H1 (cell line): ENCODE data around the gene IST1. TPM values are rescaled to one million over a fixed set of nuclear protein-coding genes. Genes with fewer than 3 reads are reported as not detected.

Experiments used
- CTCF ChIA-PET: fragments of 300-600 bp; sonication (Branson Sonifier 250); formaldehyde crosslinking; loops from one replicate; lab custom pipeline; 2021; ENCODE audit not compliant: partially characterized antibody; lab: Charles Lee
- POLR2A ChIA-PET: fragments of 300-600 bp; sonication (Branson Sonifier 250); formaldehyde crosslinking; loops from one replicate; lab custom pipeline; 2021; ENCODE audit warnings: inconsistent platforms; ENCODE audit not compliant: partially characterized antibody; lab: Charles Lee
- DNase-seq, 2 experiments: peaks; one replicate each; pipeline versions ENCODE4 v3.0.0 to v3.0.0-alpha.2; 2010 to 2022; ENCODE audit warnings: low spot score in 2 of 2, low read depth in 1 of 2, mixed read lengths in 1 of 2
- FAIRE-seq: peaks from 2 replicates; lab custom pipeline; 2011; peaks lifted over from hg19 to GRCh38; lab: Jason Lieb, UNC
- H2AFZ ChIP-seq: 2 replicates; pipeline ENCODE4 v1.8.1; 2012; ENCODE audit warnings: low read length, inconsistent platforms
- H2AK5ac ChIP-seq: 2 replicates; pipeline ENCODE4 v1.6.1; 2013; ENCODE audit warnings: low read depth, low read length
- H2BK120ac ChIP-seq: replicated peaks from 2 replicates; pipeline ENCODE3; 2013; ENCODE audit warnings: low read depth, low read length, inconsistent platforms
- H2BK12ac ChIP-seq: 2 replicates; pipeline ENCODE4 v1.6.1; 2013; ENCODE audit warnings: low read depth, low read length
- H2BK15ac ChIP-seq: 2 replicates; pipeline ENCODE4 v1.6.1; 2013; ENCODE audit warnings: low read length
- H2BK20ac ChIP-seq: 2 replicates; pipeline ENCODE4 v1.6.1; 2013; ENCODE audit warnings: low read length
- H2BK5ac ChIP-seq: 2 replicates; pipeline ENCODE4 v1.6.1; 2013; ENCODE audit warnings: low read depth, low read length
- H3K14ac ChIP-seq: 2 replicates; pipeline ENCODE4 v1.6.1; 2013; ENCODE audit warnings: inconsistent platforms; ENCODE audit not compliant: insufficient read length
- H3K18ac ChIP-seq: 2 replicates; pipeline ENCODE4 v1.6.1; 2013; ENCODE audit warnings: low read length; ENCODE audit errors: extremely low read depth
- H3K23ac ChIP-seq: 2 replicates; pipeline ENCODE4 v1.6.1; 2013; ENCODE audit warnings: inconsistent platforms; ENCODE audit not compliant: insufficient read length
- H3K23me2 ChIP-seq: 2 replicates; pipeline ENCODE4 v1.6.1; 2013; ENCODE audit warnings: low read depth, low read length
- H3K27ac ChIP-seq: 2 replicates; pipeline ENCODE4 v1.6.1; 2011; ENCODE audit warnings: low read depth, low read length, inconsistent platforms
- H3K27me3 ChIP-seq, 4 experiments: replicated peaks in 1 of 4; 1 replicate in 1 of 4; 2 replicates in 3 of 4; pipeline versions ENCODE4 v1.6.1 to v1.8.1; 2011 to 2013; ENCODE audit warnings: low read length in 3 of 4, mild to moderate bottlenecking in 3 of 4, inconsistent platforms in 2 of 4, mixed read lengths in 2 of 4, moderate library complexity in 1 of 4; ENCODE audit not compliant: control insufficient read depth in 3 of 4, insufficient read depth in 3 of 4; ENCODE audit errors: extremely low read depth in 1 of 4
- H3K36me3 ChIP-seq, 4 experiments: 2 replicates each; pipeline versions ENCODE4 v1.6.1 to v1.8.1; 2011 to 2013; ENCODE audit warnings: mild to moderate bottlenecking in 4 of 4, low read length in 3 of 4, moderate library complexity in 2 of 4, control low read depth in 1 of 4, inconsistent platforms in 1 of 4; ENCODE audit not compliant: insufficient read depth in 4 of 4, control insufficient read depth in 2 of 4
- H3K4ac ChIP-seq: replicated peaks from 2 replicates; pipeline ENCODE3; 2013; ENCODE audit warnings: low read length, low read depth, mixed read lengths, inconsistent platforms; ENCODE audit not compliant: insufficient read length
- H3K4me1 ChIP-seq, 4 experiments: replicated peaks in 1 of 4; 1 replicate in 1 of 4; 2 replicates in 3 of 4; pipeline versions ENCODE4 v1.6.1 to v1.8.1; 2011 to 2013; ENCODE audit warnings: low read length in 3 of 4, inconsistent platforms in 2 of 4, mixed read lengths in 1 of 4; ENCODE audit not compliant: insufficient read depth in 4 of 4, control insufficient read depth in 3 of 4
- H3K4me2 ChIP-seq, 2 experiments: 2 replicates each; pipeline versions ENCODE4 v1.6.1 to v1.8.1; 2011 to 2013; ENCODE audit warnings: low read depth in 2 of 2, low read length in 2 of 2, control low read depth in 1 of 2, inconsistent platforms in 1 of 2, mild to moderate bottlenecking in 1 of 2; ENCODE audit not compliant: insufficient read depth in 1 of 2
- H3K4me3 ChIP-seq, 4 experiments: fragments of 200-600, 300-600 bp in 1 of 4; sonication (generic), shearing (Covaris generic), sonication (Bioruptor Twin) in 1 of 4; 2 replicates each; pipeline versions ENCODE4 v1.5.1 to v1.8.1; 2011 to 2016; ENCODE audit warnings: low read length in 4 of 4, low read depth in 3 of 4, control low read depth in 2 of 4, inconsistent platforms in 2 of 4, mild to moderate bottlenecking in 2 of 4, mixed read lengths in 1 of 4, moderate library complexity in 1 of 4; ENCODE audit not compliant: insufficient read depth in 2 of 4; ENCODE audit errors: extremely low read depth in 1 of 4
- H3K56ac ChIP-seq: replicated peaks from 2 replicates; pipeline ENCODE3; 2013; ENCODE audit warnings: low read depth, mild to moderate bottlenecking, mixed read lengths, low read length, inconsistent platforms; ENCODE audit not compliant: insufficient read length
- H3K79me1 ChIP-seq: 2 replicates; pipeline ENCODE4 v1.6.1; 2013; ENCODE audit warnings: low read depth, low read length, control low read depth
- H3K79me2 ChIP-seq, 2 experiments: 2 replicates each; pipeline versions ENCODE4 v1.6.1 to v1.8.1; 2012 to 2013; ENCODE audit warnings: low read length in 2 of 2, mild to moderate bottlenecking in 2 of 2, inconsistent platforms in 1 of 2; ENCODE audit not compliant: insufficient read depth in 2 of 2, control insufficient read depth in 1 of 2
- H3K9ac ChIP-seq, 4 experiments: replicated peaks in 1 of 4; 1 replicate in 1 of 4; 2 replicates in 3 of 4; pipeline versions ENCODE4 v1.6.1 to v1.8.1; 2011 to 2013; ENCODE audit warnings: low read depth in 3 of 4, low read length in 3 of 4, control low read depth in 2 of 4, mild to moderate bottlenecking in 2 of 4, moderate library complexity in 2 of 4, inconsistent platforms in 1 of 4; ENCODE audit errors: extremely low read depth in 1 of 4
- H3K9me3 ChIP-seq, 2 experiments: 2 replicates each; pipeline versions ENCODE4 v1.6.1 to v1.8.1; 2012 to 2013; ENCODE audit warnings: mild to moderate bottlenecking in 2 of 2, moderate library complexity in 2 of 2, control low read depth in 1 of 2, inconsistent platforms in 1 of 2, low read depth in 1 of 2, low read length in 1 of 2, mixed read lengths in 1 of 2; ENCODE audit not compliant: insufficient read depth in 2 of 2
- H4K20me1 ChIP-seq, 2 experiments: replicated peaks in 1 of 2; 2 replicates each; pipeline versions ENCODE3 to v1.8.1; 2011 to 2013; ENCODE audit warnings: inconsistent platforms in 2 of 2, low read length in 2 of 2, mild to moderate bottlenecking in 1 of 2; ENCODE audit not compliant: insufficient read depth in 2 of 2, control insufficient read depth in 1 of 2
- H4K5ac ChIP-seq: 2 replicates; pipeline ENCODE4 v1.6.1; 2013; ENCODE audit warnings: low read length, low read depth, mixed read lengths, inconsistent platforms; ENCODE audit not compliant: insufficient read length
- H4K8ac ChIP-seq: 2 replicates; pipeline ENCODE4 v1.8.0; 2013; ENCODE audit warnings: mild to moderate bottlenecking, moderate library complexity, low read length, inconsistent platforms; ENCODE audit not compliant: insufficient read depth; ENCODE audit errors: extremely low read depth
- H4K91ac ChIP-seq: replicated peaks from 2 replicates; pipeline ENCODE3; 2013; ENCODE audit warnings: low read length, mixed read lengths, inconsistent platforms; ENCODE audit not compliant: insufficient read length
- BCL11A ChIP-seq, 2 experiments: IDR thresholded peaks; one replicate each; pipeline ENCODE4 v1.6.1; 2011; ENCODE audit warnings: low read depth in 2 of 2, low read length in 2 of 2, mild to moderate bottlenecking in 2 of 2
- CBX5 ChIP-seq: fragments of 300-800, 300-1000 bp; sonication (generic); IDR thresholded peaks from 2 replicates; pipeline ENCODE4 v1.7.1; 2016; ENCODE audit warnings: antibody characterized with exemption, low read length, low read depth
- GABPA ChIP-seq: IDR thresholded peaks from 2 replicates; pipeline ENCODE4 v1.6.1; 2011; ENCODE audit warnings: mild to moderate bottlenecking, low read length, moderate library complexity, borderline replicate concordance; ENCODE audit not compliant: insufficient read depth
- JUN ChIP-seq: IDR thresholded peaks from 2 replicates; pipeline ENCODE4 v1.6.1; 2011; ENCODE audit warnings: low read depth, mild to moderate bottlenecking, improper control_type of control experiment, low read length
- KDM5A ChIP-seq: fragments of 200-600 bp; IDR thresholded peaks from 2 replicates; pipeline ENCODE4 v1.7.1; 2012; ENCODE audit warnings: mild to moderate bottlenecking, low read length, inconsistent platforms, mixed read lengths
- NRF1 ChIP-seq: IDR thresholded peaks from 2 replicates; pipeline ENCODE4 v1.6.1; 2011; ENCODE audit warnings: mild to moderate bottlenecking, low read depth, low read length, improper control_type of control experiment
- PHF8 ChIP-seq: fragments of 200-600 bp; sonication (generic); conservative IDR thresholded peaks from 2 replicates; pipeline ENCODE4 v1.7.1; 2012; ENCODE audit warnings: low read depth, mild to moderate bottlenecking, inconsistent platforms, low read length, moderate library complexity
- RAD21 ChIP-seq, 2 experiments: IDR thresholded peaks in 1 of 2; conservative IDR thresholded peaks in 1 of 2; 2 replicates each; pipeline ENCODE4 v1.6.1; 2011; ENCODE audit warnings: low read depth in 2 of 2, low read length in 2 of 2, improper control_type of control experiment in 1 of 2, inconsistent platforms in 1 of 2, mild to moderate bottlenecking in 1 of 2, moderate library complexity in 1 of 2
- SIX5 ChIP-seq: IDR thresholded peaks from 2 replicates; pipeline ENCODE4 v1.6.1; 2011; ENCODE audit warnings: mild to moderate bottlenecking, low read depth, low read length
- TEAD4 ChIP-seq: IDR thresholded peaks from 2 replicates; pipeline ENCODE4 v1.6.1; 2012; ENCODE audit warnings: low read depth, low read length, inconsistent platforms, mixed read lengths
- YY1 ChIP-seq: IDR thresholded peaks from 2 replicates; pipeline ENCODE4 v1.6.1; 2011; ENCODE audit warnings: low read depth, mild to moderate bottlenecking, low read length
- WGBS, 2 experiments: shearing (Covaris generic) in 1 of 2; methylation state at CpG; one replicate each; pipeline versions ENCODE4 v1.1.6 to v1.1.7; 2013 to 2015; ENCODE audit warnings: low lambda C conversion rate in 2 of 2, mixed read lengths in 2 of 2, inconsistent platforms in 1 of 2, low coverage in 1 of 2, missing lambda C conversion rate in 1 of 2; ENCODE audit not compliant: insufficient replicate concordance in 2 of 2, insufficient coverage in 1 of 2, insufficient read length in 1 of 2; ENCODE audit errors: extremely low coverage in 1 of 2, missing lambda C conversion rate in 1 of 2; 5-methylcytosine and 5-hydroxymethylcytosine counted together
- polyA plus RNA-seq, 7 experiments: library from polyadenylated mRNA; depleted of rRNA in 3 of 7; stranded (reverse) in 5 of 7; unstranded in 2 of 7; fragments of >200 nt in 5 of 7; fragments of 200-250 nt in 2 of 7; gene quantifications; 1 replicate in 5 of 7; 2 replicates in 1 of 7; 4 replicates in 1 of 7; pipeline versions ENCODE4 v1.2.1 to v1.2.3, GENCODE V29; 2011 to 2013; ENCODE audit warnings: missing spikeins in 2 of 7, mixed read lengths in 2 of 7
- total RNA-seq: library from RNA; stranded (reverse); fragmentation: NEBNext Ultra II Directional; extraction: Animal tissue kit (Norgen Biotek cat#: 25700); gene quantifications from 2 replicates; pipeline ENCODE4 v1.2.1, GENCODE V29; 2021

IST1 gene
- total and polyA plus RNA-seq, 2 of the 8 experiments (the other 6 are each of a cell fraction or from before 2014, with no cell fraction given): 190 to 248 TPM

DNA sequence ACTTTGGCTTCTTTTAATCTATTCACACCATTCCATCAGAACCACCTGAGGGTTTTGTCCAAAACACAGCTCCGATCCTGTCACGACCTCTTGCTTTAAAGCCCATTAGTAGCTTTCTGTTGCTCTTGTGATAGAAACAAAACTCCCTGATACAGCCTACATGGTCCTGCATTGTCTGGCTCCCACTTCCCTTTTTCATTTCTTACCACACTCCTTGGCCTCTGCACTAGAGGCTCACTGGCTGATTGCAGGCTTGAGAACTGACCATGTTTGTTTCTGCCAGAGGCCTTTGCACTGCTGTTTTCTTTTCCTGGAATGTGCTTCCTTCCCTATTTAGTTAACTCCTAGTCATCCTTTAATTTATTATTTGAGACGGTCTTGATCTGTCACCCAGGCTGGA lies 23.7 kb downstream of the IST1 start:
- no peak overlapping the region for H3K4me2 ChIP-seq
- no peak overlapping the region for H3K14ac ChIP-seq
- peaks cover 4% of the 10 kb centered on the region for H3K79me1 ChIP-seq
- no peak overlapping the region for H4K5ac ChIP-seq
- ChIA-PET POLR2A (interaction anchor here (0.8 kb wide), 1 partner anchor 110 kb away, joined by 3 read pairs; the partner anchor contains the start of gene AP1G1), CTCF (interaction anchor here (0.7 to 1.2 kb wide), 2 partner anchors 10 kb away, joined by 3 to 4 read pairs; no protein-coding TSS in a partner anchor)
- H3K23ac ChIP-seq: no peak overlapping the region
- DNase-seq: no peak
- no peaks in the 10 kb centered on the region for H3K9me3 ChIP-seq
- H3K23me2 ChIP-seq: no peaks in the 10 kb centered on the region
- H2BK15ac ChIP-seq: no peak overlapping the region
- peaks cover 44 to 89% (median 64%) of the 10 kb centered on the region in 4 experiments for H3K36me3 ChIP-seq
- H2BK12ac ChIP-seq: no peak overlapping the region
- FAIRE-seq: no peak
- TF ChIP-seq TEAD4 (no peak), YY1 (no peak), SIX5 (no peak), KDM5A (no peak), NRF1 (no peak), GABPA (no peak), BCL11A (IDR thresholded peaks at IDR 0.05; ENCODE audit: low read depth in 2 of 2, low read length in 2 of 2) (no peak), PHF8 (no peak), RAD21 (IDR thresholded peaks at IDR 0.05 in 1 of 2, conservative IDR thresholded peaks at IDR 0.05 in 1 of 2; ENCODE audit: low read depth in 2 of 2, low read length in 2 of 2) (no peak), CBX5 (no peak), JUN (no peak)
- peaks cover 15 to 77% of the 10 kb centered on the region in 2 experiments for H3K79me2 ChIP-seq
- H2AFZ ChIP-seq: no peak overlapping the region
- 75% methylated on average over 3 of the region's 3 CpGs; no CpG with 5 or more reads in 1 of the 2 experiments for WGBS, 2 experiments
- H3K4me1 ChIP-seq: no peaks in the 10 kb centered on the region
- H3K27me3 ChIP-seq: no peaks in the 10 kb centered on the region
- H2AK5ac ChIP-seq: no peak overlapping the region
- H3K4ac ChIP-seq: no peak overlapping the region
- no peak overlapping the region for H3K4me3 ChIP-seq
- H3K56ac ChIP-seq: no peak overlapping the region
- no peak overlapping the region for H3K27ac ChIP-seq
- H3K18ac ChIP-seq: no peak overlapping the region
- no peak overlapping the region for H4K8ac ChIP-seq
- no peak overlapping the region for H2BK120ac ChIP-seq
- no peak overlapping the region for H4K91ac ChIP-seq
- H4K20me1 ChIP-seq: peaks cover 9 to 15% of the 10 kb centered on the region in 2 experiments
- no peak overlapping the region for H2BK20ac ChIP-seq
- no peak overlapping the region for H2BK5ac ChIP-seq
- H3K9ac ChIP-seq: no peak overlapping the region
